Nephron (organoid): ENCODE results near the gene TOMM40.
"Not testable (repeated sequence)": the region's sequence is repeated elsewhere in the genome, so short reads cannot be mapped to it uniquely, and the experiment has no call there.

Experiments used
- H3K27ac Mint-ChIP-seq, 3 experiments: 2 replicates each; pipeline ENCODE4 v1.8.0; 2020; ENCODE audit warnings: mixed read lengths in 3 of 3, mild to moderate bottlenecking in 2 of 3, moderate library complexity in 1 of 3
- H3K27me3 Mint-ChIP-seq: 2 replicates; pipeline ENCODE4 v1.8.0; 2021; ENCODE audit warnings: low read depth, mild to moderate bottlenecking, moderate library complexity, mixed read lengths
- H3K36me3 Mint-ChIP-seq: 2 replicates; pipeline ENCODE4 v1.8.0; 2020; ENCODE audit warnings: low read depth, mixed read lengths
- H3K4me1 Mint-ChIP-seq: 2 replicates; pipeline ENCODE4 v1.8.0; 2020; ENCODE audit warnings: mixed read lengths
- H3K4me3 Mint-ChIP-seq, 3 experiments: 2 replicates each; pipeline ENCODE4 v1.8.0; 2020; ENCODE audit warnings: mild to moderate bottlenecking in 3 of 3, mixed read lengths in 3 of 3, moderate library complexity in 2 of 3
- H3K9me3 Mint-ChIP-seq: 2 replicates; pipeline ENCODE4 v1.8.0; 2020; ENCODE audit warnings: mixed read lengths
- TF ChIP-seq, protein P1 (sequence below), 3 experiments: fragments of 200-600 bp; sonication (generic); IDR thresholded peaks; one replicate each; pipeline ENCODE4 v1.5.0; 2021; ENCODE audit warnings: antibody characterized with exemption in 3 of 3; ENCODE audit not compliant: unreplicated experiment in 3 of 3

TOMM40 gene

DNA sequence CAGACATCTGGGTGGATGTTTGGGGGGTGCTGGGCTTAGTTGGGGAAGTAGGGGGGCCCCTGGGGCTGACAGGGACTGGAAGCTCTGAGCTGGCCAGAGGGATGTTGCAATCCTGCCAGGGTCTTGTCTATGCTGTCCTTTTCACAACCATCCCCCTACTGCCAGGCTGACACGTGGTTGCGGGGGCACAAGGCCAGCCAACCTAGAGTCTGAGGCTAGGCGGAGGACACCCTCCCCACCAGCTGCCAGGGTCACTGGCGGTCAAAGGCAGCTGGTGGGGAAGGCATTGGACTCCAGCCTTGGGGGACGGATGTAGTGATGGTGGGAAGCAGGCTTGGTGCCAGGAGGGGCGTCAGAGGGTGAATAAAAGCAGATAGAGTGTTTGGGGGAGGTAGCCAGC is 21.8 kb downstream of the TOMM40 start:
- peaks cover 47% of the 10 kb centered on the region for H3K4me1 Mint-ChIP-seq
- H3K36me3 Mint-ChIP-seq: no peaks in the 10 kb centered on the region
- H3K27ac Mint-ChIP-seq: peak overlapping the region in 2 of 3 experiments; percentile 76 to 98
- H3K27me3 Mint-ChIP-seq: peaks cover 12% of the 10 kb centered on the region
- H3K4me3 Mint-ChIP-seq: peak overlapping the region; percentile 50 to 55 (median 50)
- H3K9me3 Mint-ChIP-seq: no peaks in the 10 kb centered on the region
- TF ChIP-seq, protein P1, sequence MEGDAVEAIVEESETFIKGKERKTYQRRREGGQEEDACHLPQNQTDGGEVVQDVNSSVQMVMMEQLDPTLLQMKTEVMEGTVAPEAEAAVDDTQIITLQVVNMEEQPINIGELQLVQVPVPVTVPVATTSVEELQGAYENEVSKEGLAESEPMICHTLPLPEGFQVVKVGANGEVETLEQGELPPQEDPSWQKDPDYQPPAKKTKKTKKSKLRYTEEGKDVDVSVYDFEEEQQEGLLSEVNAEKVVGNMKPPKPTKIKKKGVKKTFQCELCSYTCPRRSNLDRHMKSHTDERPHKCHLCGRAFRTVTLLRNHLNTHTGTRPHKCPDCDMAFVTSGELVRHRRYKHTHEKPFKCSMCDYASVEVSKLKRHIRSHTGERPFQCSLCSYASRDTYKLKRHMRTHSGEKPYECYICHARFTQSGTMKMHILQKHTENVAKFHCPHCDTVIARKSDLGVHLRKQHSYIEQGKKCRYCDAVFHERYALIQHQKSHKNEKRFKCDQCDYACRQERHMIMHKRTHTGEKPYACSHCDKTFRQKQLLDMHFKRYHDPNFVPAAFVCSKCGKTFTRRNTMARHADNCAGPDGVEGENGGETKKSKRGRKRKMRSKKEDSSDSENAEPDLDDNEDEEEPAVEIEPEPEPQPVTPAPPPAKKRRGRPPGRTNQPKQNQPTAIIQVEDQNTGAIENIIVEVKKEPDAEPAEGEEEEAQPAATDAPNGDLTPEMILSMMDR (IDR thresholded peaks at IDR 0.05; ENCODE audit: unreplicated experiment in 3 of 3): no peak

DNA sequence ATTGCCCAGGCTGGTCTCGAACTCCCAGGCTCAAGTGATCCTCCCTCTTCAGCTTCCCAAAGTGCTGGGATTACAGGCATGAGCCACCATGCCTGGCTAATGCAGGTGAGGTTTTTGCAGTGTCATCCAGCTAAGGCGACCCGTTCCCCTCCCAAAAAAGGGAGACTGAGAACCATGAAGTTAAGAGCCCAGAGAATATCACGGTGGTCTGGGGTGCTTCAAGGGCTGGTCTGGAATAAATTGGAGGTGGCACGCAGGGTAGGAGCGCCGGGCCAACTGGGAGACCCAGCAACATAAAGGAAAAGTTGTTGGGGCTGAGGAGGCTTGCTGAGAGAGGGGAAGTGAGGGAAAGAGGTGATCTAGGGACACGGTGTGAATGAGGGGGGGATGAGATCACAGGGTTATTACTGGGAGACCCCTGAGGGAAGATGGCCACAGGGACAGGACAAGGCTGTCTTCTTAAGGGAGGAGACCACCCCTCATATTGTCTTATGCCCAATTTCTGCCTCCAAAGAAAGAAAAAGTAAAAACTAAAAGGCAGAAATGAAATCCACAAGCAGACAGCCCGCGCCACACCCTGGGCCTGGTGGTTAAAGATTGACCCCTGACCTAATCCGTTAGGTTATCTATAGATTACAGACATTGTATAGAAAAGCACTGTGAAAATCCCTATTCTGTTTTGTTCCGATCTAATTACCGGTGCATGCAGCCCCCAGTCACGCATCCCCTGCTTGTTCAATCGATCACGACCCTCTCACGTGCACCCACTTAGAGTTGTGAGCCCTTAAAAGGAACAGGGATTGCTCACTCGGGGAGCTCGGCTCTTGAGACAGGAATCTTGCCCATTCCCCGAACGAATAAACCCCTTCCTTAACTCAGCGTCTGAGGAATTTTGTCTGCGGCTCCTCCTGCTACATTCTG is 22.7 kb downstream of the TOMM40 start:
- H3K36me3 Mint-ChIP-seq, H3K9me3 Mint-ChIP-seq: not testable (repeated sequence)
- peak overlapping the region; percentile 76 to 98 (median 93) for H3K27ac Mint-ChIP-seq
- peaks cover 12% of the 10 kb centered on the region for H3K27me3 Mint-ChIP-seq
- peaks cover 44% of the 10 kb centered on the region for H3K4me1 Mint-ChIP-seq
- H3K4me3 Mint-ChIP-seq: peak overlapping the region; percentile 92 to 99 (median 95)

DNA sequence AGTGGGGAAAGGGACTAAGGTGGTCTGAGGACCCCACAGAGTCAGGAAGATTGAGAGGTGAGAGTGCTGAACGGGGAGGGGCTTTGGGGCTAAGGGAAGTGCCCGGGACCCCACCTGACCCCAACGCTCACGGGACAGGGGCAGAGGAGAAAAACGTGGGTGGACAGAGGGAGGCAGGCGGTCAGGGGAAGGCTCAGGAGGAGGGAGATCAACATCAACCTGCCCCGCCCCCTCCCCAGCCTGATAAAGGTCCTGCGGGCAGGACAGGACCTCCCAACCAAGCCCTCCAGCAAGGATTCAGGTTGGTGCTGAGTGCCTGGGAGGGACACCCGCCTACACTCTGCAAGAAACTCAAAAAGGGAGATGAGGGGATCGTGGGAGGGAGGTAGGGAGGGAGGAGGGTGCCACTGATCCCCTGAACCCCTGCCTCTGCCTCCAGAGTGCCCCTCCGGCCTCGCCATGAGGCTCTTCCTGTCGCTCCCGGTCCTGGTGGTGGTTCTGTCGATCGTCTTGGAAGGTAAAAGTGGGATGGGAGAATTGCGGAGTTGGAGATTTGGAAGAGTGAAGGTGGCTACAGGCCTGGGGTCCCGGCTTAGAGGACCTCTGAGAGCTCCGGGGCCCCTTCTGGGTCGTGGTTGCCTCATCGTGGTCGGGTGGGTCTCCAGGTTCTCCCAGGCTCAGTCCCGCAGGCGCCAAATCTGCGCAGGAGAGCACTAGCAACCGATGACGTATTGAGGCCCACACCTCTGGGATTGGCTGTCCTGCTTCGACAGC is 23.6 kb downstream of the TOMM40 start, which contains the start of gene APOC1:
APOC1 (plus strand) TSS at position 176 of the 774 bp plus-strand sequence; CDS start at position 460, 284 bp downstream.
- not testable (repeated sequence) for H3K9me3 Mint-ChIP-seq, H3K36me3 Mint-ChIP-seq
- Mint-ChIP-seq H3K4me3 (peak within 1 kb of the TSS; percentile 92 to 99 (median 95)), H3K4me1 (peaks cover 44% of the 10 kb centered on the region), H3K27me3 (peaks cover 12% of the 10 kb centered on the region), H3K27ac (peak within 1 kb of the TSS; percentile 93 to 98 (median 97))

DNA sequence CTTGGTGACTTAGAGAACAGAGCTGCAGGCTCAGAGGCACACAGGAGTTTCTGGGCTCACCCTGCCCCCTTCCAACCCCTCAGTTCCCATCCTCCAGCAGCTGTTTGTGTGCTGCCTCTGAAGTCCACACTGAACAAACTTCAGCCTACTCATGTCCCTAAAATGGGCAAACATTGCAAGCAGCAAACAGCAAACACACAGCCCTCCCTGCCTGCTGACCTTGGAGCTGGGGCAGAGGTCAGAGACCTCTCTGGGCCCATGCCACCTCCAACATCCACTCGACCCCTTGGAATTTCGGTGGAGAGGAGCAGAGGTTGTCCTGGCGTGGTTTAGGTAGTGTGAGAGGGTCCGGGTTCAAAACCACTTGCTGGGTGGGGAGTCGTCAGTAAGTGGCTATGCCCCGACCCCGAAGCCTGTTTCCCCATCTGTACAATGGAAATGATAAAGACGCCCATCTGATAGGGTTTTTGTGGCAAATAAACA is 33.2 kb downstream of the TOMM40 start:
- Mint-ChIP-seq H3K27me3 (peaks cover 5% of the 10 kb centered on the region), H3K4me3 (no peak overlapping the region), H3K36me3 (no peaks in the 10 kb centered on the region), H3K9me3 (no peaks in the 10 kb centered on the region), H3K4me1 (peaks cover 29% of the 10 kb centered on the region), H3K27ac (peak overlapping the region in 1 of 3 experiments; percentile 15)
- TF ChIP-seq, protein P1 (IDR thresholded peaks at IDR 0.05; ENCODE audit: unreplicated experiment in 3 of 3): no peak

DNA sequence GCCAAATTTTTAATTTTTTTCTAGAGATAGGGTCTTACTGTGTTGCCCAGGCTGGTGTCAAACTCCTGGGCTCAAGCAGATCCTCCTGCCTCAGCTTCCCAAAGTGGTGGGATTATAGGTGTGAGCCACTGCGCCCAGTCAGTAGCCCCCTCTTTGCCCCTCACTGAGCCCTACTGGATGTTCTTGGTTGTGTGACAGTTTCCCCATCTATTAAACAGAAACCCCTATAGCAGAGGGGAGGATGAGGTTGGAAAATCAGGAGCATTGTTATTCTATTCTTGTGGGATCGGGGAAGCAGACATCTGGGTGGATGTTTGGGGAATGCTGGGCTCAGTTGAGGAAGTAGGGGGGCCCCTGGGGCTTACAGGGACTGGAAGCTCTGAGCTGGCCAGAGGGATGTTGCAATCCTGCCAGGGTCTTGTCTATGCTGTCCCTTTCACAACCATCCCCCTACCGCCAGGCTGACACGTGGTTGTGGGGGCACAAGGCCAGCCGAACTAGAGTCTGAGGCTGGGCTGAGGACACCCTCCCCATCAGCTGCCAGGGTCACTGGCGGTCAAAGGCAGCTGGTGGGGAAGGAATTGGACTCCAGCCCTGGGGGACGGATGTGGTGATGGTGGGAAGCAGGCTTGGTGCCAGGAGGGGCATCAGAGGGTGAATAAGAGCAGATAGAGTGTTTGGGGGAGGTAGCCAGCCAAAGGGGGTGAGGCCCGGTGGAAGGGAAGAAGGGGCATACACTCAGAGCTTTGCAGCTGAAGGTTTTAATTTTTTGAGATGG is 34.2 kb downstream of the TOMM40 start:
- TF ChIP-seq, protein P1 (IDR thresholded peaks at IDR 0.05; ENCODE audit: unreplicated experiment in 3 of 3): no peak
- H3K27ac Mint-ChIP-seq: peak overlapping the region in 2 of 3 experiments; percentile 15 to 75
- peaks cover 29% of the 10 kb centered on the region for H3K4me1 Mint-ChIP-seq
- no peaks in the 10 kb centered on the region for H3K9me3 Mint-ChIP-seq
- peak overlapping the region in 1 of 3 experiments; percentile 4 for H3K4me3 Mint-ChIP-seq
- no peaks in the 10 kb centered on the region for H3K36me3 Mint-ChIP-seq
- peaks cover 5% of the 10 kb centered on the region for H3K27me3 Mint-ChIP-seq

DNA sequence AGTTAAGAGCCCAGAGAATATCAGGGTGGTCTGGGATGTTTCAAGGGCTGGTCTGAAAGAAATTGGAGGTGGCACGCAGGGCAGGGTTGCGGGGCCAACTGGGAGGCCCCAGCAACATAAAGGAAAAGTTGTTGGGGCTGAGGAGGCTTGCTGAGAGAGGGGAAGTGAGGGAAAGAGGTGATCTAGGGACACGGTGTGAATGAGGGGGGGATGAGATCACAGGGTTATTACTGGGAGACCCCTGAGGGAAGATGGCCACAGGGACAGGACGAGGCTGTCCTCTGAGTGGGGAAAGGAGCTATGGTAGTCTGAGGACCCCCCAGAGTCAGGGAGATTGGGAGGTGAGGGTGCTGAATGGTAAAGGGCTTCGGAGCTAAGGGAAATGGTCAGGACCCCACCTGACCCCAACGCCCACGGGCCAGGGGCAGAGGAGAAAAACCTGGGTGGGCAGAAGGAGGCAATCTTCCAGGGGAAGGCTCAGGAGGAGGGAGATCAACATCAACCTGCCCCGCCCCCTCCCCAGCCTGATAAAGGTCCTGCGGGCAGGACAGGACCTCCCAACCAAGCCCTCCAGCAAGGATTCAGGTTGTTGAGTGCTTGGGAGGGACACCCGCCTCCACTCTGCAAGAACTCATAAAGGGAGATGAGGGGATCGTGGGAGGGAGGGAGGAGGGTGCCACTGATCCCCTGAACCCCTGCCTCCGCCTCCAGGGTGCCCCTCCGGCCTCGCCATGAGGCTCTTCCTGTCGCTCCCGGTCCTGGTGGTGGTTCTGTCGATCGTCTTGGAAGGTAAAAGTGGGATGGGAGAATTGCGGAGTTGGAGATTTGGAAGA is 35.4 kb downstream of the TOMM40 start:
- H3K36me3 Mint-ChIP-seq, H3K9me3 Mint-ChIP-seq, H3K27me3 Mint-ChIP-seq: not testable (repeated sequence)
- Mint-ChIP-seq H3K4me3 (peak overlapping the region; percentile 55 to 77 (median 68)), H3K27ac (peak overlapping the region; percentile 52 to 98 (median 94)), H3K4me1 (peaks cover 29% of the 10 kb centered on the region)
